WI38 (cell line): ENCODE measurements around the gene KCTD10.

Source experiments
- H3K4me3 ChIP-seq: 2 replicates; pipeline ENCODE4 v1.5.1; 2011; ENCODE audit warnings: low read depth, mild to moderate bottlenecking, control low read depth, low read length
- CTCF ChIP-seq: IDR thresholded peaks from 2 replicates; pipeline ENCODE4 v1.5.1; 2012; ENCODE audit warnings: low read depth, mild to moderate bottlenecking, control low read depth, low read length

The KCTD10 gene

DNA sequence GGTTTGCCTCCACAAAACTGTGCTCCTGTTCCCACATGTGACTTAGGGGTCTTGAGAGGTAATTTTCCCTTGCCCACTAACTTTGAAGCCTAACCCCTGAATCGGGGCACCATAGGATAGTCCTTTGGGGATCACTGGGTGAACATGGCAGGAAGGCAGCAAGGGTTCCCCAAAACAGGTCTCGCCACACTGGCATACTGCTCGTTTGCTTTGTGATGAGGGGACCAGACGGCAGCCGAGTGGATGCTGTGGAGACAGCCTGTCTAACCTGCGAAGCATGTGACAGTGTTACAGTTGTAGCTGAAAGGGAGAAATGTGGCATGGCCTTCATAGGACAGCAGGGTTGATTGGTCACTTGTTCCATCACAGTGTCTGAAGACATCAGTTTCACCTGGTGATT is 42.7 kb upstream of the KCTD10 start:
- TF ChIP-seq CTCF: no peak
- H3K4me3 ChIP-seq: no peak overlapping the region

- H3K4me3 ChIP-seq: no peak overlapping the region
- peak; percentile 83 for TF ChIP-seq CTCF
These were observed 41.9 kb upstream of the KCTD10 start for GRCh38 chr12:109518820-109519665.

- no peak overlapping the region for H3K4me3 ChIP-seq
These were observed 40.5 kb upstream of the KCTD10 start for GRCh38 chr12:109517619-109518018.

DNA sequence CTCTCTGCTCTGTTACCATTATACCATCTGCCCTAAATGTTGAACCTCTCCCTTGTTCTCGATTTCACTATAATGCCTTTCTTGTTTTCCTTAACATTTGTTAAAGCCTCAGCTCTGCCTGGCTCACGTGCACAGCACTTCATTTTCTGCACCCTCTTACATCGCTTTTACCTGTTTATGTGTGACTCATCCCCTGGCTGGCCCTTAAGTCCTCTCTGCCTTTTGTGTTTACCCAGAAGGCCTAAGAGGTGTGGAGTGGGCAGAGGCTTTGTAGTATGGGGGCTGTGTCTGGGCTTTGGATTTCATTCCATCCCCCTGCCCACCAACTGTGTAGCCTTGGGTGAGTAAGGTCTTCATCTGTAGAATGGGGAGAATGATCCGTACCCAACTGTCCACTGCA is 36.9 kb upstream of the KCTD10 start:
- no peak for TF ChIP-seq CTCF
- H3K4me3 ChIP-seq: no peak overlapping the region

More at GRCh38 chr12:109517619-109518018, 40.5 kb upstream of the KCTD10 start:
- TF ChIP-seq CTCF: no peak

GRCh38 chr12:109513051-109513450 is 36.0 kb upstream of the KCTD10 start:
- no peak for TF ChIP-seq CTCF
- H3K4me3 ChIP-seq: no peak overlapping the region

- TF ChIP-seq CTCF: no peak
- no peak overlapping the region for H3K4me3 ChIP-seq
These were observed 35.5 kb upstream of the KCTD10 start for GRCh38 chr12:109512608-109513007.

GRCh38 chr12:109510196-109510595 is 33.1 kb upstream of the KCTD10 start:
- TF ChIP-seq CTCF: no peak

More at GRCh38 chr12:109510196-109510595, 33.1 kb upstream of the KCTD10 start:
- H3K4me3 ChIP-seq: no peak overlapping the region
